Upper lobe of right lung (tissue), 1 donor: ENCODE data around the gene CEACAM19. TPM values are rescaled to one million over a fixed set of nuclear protein-coding genes. Genes with fewer than 3 reads are reported as not detected.

Experiments
- ATAC-seq: fragments of 200-7000 bp; cut with Tn5 transposase; one replicate; pipeline ENCODE4 v1.9.1; 2020; ENCODE audit warnings: mild to moderate bottlenecking, moderate library complexity
- DNase-seq: peaks from one replicate; pipeline ENCODE4 v3.0.0-alpha.2; 2020
- H3K27ac ChIP-seq: fragments of 200-600 bp; one replicate; pipeline ENCODE4 v1.8.0; 2022
- H3K27me3 ChIP-seq: fragments of 200-600 bp; one replicate; pipeline ENCODE4 v1.8.0; 2022; ENCODE audit warnings: mild to moderate bottlenecking
- H3K36me3 ChIP-seq: fragments of 200-600 bp; one replicate; pipeline ENCODE4 v1.8.0; 2022
- H3K4me1 ChIP-seq: fragments of 200-600 bp; one replicate; pipeline ENCODE4 v1.8.0; 2022
- H3K4me3 ChIP-seq: fragments of 200-600 bp; one replicate; pipeline ENCODE4 v1.8.0; 2022; ENCODE audit warnings: mild to moderate bottlenecking
- H3K9me3 ChIP-seq: fragments of 200-600 bp; one replicate; pipeline ENCODE4 v1.8.0; 2022
- CTCF ChIP-seq: fragments of 200-600 bp; IDR thresholded peaks from one replicate; pipeline ENCODE4 v1.8.0; 2022; ENCODE audit warnings: antibody characterized with exemption
- intact Hi-C: fragments of 100-400 bp; cut with DNase I; formaldehyde crosslinking; loops from one replicate; pipeline ENCODE4 v1.11.0; 2022
- total RNA-seq: library from RNA; stranded (reverse); fragmentation: NEBNext Ultra II Directional; extraction: Animal tissue kit (Norgen Biotek cat#: 25700); gene quantifications from one replicate; pipeline ENCODE4 v1.2.1, GENCODE V29; 2021
- donor health status: DM: no; HTN: yes; CAD: no; lungs with severe emphysema.

CEACAM19 gene
- total RNA-seq, 1 donor from 2014 or later: 7.6 TPM

- no peaks in the 10 kb centered on the region for H3K27me3 ChIP-seq
- no peak for TF ChIP-seq CTCF
- peaks cover 3% of the 10 kb centered on the region for H3K4me1 ChIP-seq
- ATAC-seq (no peak), DNase-seq (no peak)
- H3K4me3 ChIP-seq: no peak overlapping the region
- no peaks in the 10 kb centered on the region for H3K9me3 ChIP-seq
- intact Hi-C loops: loop anchor here (5.0 kb wide), 1 partner anchor 86 kb away; no protein-coding TSS in a partner anchor
- H3K27ac ChIP-seq: no peak overlapping the region
- peaks cover 84% of the 10 kb centered on the region for H3K36me3 ChIP-seq
Measured at GRCh38 chr19:44658069-44658733, 13.1 kb upstream of the CEACAM19 start.

GRCh38 chr19:44660081-44660480, 11.2 kb upstream of the CEACAM19 start:
- DNase-seq (peak; percentile 76), ATAC-seq (peak; percentile 80)
- Histone ChIP-seq H3K36me3 (peaks cover 77% of the 10 kb centered on the region), H3K4me1 (peaks cover 3% of the 10 kb centered on the region), H3K27ac (no peak overlapping the region), H3K9me3 (no peaks in the 10 kb centered on the region), H3K27me3 (no peaks in the 10 kb centered on the region), H3K4me3 (no peak overlapping the region)
- intact Hi-C loops: no loop called here
- TF ChIP-seq CTCF: no peak

- no peak for TF ChIP-seq CTCF
- intact Hi-C loops: no loop called here
- ATAC-seq (no peak), DNase-seq (no peak)
- Histone ChIP-seq H3K4me3 (no peak overlapping the region), H3K4me1 (peaks cover 3% of the 10 kb centered on the region), H3K27me3 (no peaks in the 10 kb centered on the region), H3K9me3 (no peaks in the 10 kb centered on the region), H3K27ac (no peak overlapping the region), H3K36me3 (peaks cover 66% of the 10 kb centered on the region)
Measured at GRCh38 chr19:44661205-44661604, 10.1 kb upstream of the CEACAM19 start.

- Histone ChIP-seq H3K36me3 (peaks cover 63% of the 10 kb centered on the region), H3K4me3 (no peak overlapping the region), H3K27me3 (no peaks in the 10 kb centered on the region), H3K4me1 (peaks cover 2% of the 10 kb centered on the region), H3K9me3 (no peaks in the 10 kb centered on the region), H3K27ac (no peak overlapping the region)
- ATAC-seq: no peak
- TF ChIP-seq CTCF: no peak
- DNase-seq: no peak
- intact Hi-C loops: no loop called here
Measured at GRCh38 chr19:44661904-44662303, 9.4 kb upstream of the CEACAM19 start.

DNA sequence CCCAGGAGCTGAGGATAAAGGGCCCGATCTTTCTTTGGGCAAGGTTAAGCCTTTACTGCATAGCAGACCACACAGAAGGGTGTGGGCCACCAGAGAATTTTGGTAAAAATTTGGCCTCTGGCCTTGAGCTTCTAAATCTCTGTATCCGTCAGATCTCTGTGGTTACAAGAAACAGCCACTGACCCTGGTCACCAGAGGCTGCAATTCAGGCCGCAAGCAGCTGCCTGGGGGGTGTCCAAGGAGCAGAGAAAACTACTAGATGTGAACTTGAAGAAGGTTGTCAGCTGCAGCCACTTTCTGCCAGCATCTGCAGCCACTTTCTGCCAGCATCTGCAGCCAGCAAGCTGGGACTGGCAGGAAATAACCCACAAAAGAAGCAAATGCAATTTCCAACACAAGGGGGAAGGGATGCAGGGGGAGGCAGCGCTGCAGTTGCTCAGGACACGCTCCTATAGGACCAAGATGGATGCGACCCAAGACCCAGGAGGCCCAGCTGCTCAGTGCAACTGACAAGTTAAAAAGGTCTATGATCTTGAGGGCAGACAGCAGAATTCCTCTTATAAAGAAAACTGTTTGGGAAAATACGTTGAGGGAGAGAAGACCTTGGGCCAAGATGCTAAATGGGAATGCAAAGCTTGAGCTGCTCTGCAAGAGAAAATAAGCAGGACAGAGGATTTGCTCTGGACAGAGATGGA, 8.4 kb upstream of the CEACAM19 start:
- Histone ChIP-seq H3K4me3 (no peak overlapping the region), H3K4me1 (no peaks in the 10 kb centered on the region), H3K27me3 (no peaks in the 10 kb centered on the region), H3K9me3 (no peaks in the 10 kb centered on the region), H3K27ac (no peak overlapping the region), H3K36me3 (peaks cover 58% of the 10 kb centered on the region)
- intact Hi-C loops: no loop called here
- no peak for DNase-seq
- no peak for TF ChIP-seq CTCF
- ATAC-seq: no peak
